SK-N-SH treated with all-trans-retinoic acid at 6 μM for 48 hours (cell line): Measurements from ENCODE around the gene CELSR3.

Source experiments
- ATAC-seq: fragments of 200-7000 bp; cut with Tn5 transposase; 3 replicates; pipeline ENCODE4 v1.9.1; 2020; ENCODE audit warnings: mild to moderate bottlenecking, moderate library complexity
- ARNTL ChIP-seq: fragments of 450-650 bp; formaldehyde crosslinking; IDR thresholded peaks from 2 replicates; pipeline ENCODE4 v1.5.0; 2020; ENCODE audit warnings: low read depth, mild to moderate bottlenecking, moderate library complexity, borderline replicate concordance
- BACH2 ChIP-seq: fragments of 250-450 bp; sonication (Bioruptor Pico); IDR thresholded peaks from 2 replicates; pipeline ENCODE4 v1.9.0; 2021; ENCODE audit warnings: mild to moderate bottlenecking, borderline replicate concordance
- CSDC2 ChIP-seq: fragments of 250-450 bp; sonication (Bioruptor Pico); IDR thresholded peaks from 2 replicates; pipeline ENCODE4 v1.5.0; 2020; ENCODE audit warnings: mild to moderate bottlenecking, moderate library complexity
- ESRRG ChIP-seq: fragments of 250-450 bp; sonication (Bioruptor Pico); IDR thresholded peaks from 2 replicates; pipeline ENCODE4 v1.6.1; 2021; ENCODE audit warnings: mild to moderate bottlenecking
- GLIS3 ChIP-seq: fragments of 250-450 bp; sonication (Bioruptor Pico); IDR thresholded peaks from 2 replicates; pipeline ENCODE4 v1.5.0; 2020; ENCODE audit warnings: mild to moderate bottlenecking, moderate library complexity
- ISL1 ChIP-seq: fragments of 250-450 bp; sonication (Bioruptor Pico); IDR thresholded peaks from 2 replicates; pipeline ENCODE4 v2.1.2; 2022; ENCODE audit warnings: mild to moderate bottlenecking, moderate library complexity
- OSR1 ChIP-seq: fragments of 250-450 bp; sonication (Bioruptor Pico); IDR thresholded peaks from 2 replicates; pipeline ENCODE4 v1.8.0; 2022; ENCODE audit warnings: moderate library complexity, mild to moderate bottlenecking, inconsistent platforms
- PPARA ChIP-seq: fragments of 250-450 bp; sonication (Bioruptor Pico); IDR thresholded peaks from 2 replicates; pipeline ENCODE4 v1.5.0; 2020; ENCODE audit warnings: mild to moderate bottlenecking, borderline replicate concordance
- RARB ChIP-seq: fragments of 250-450 bp; sonication (Bioruptor Pico); IDR thresholded peaks from 2 replicates; pipeline ENCODE4 v1.8.0; 2021; ENCODE audit warnings: mild to moderate bottlenecking, moderate library complexity
- SNAI2 ChIP-seq: fragments of 250-450 bp; sonication (Bioruptor Pico); IDR thresholded peaks from 2 replicates; pipeline ENCODE4 v1.5.0; 2020; ENCODE audit warnings: mild to moderate bottlenecking, moderate library complexity
- TCF4 ChIP-seq: fragments of 250-450 bp; sonication (Bioruptor Pico); IDR thresholded peaks from 2 replicates; pipeline ENCODE4 v1.8.0; 2021; ENCODE audit warnings: mild to moderate bottlenecking, moderate library complexity, borderline replicate concordance
- TOX ChIP-seq: fragments of 250-450 bp; sonication (Bioruptor Pico); IDR thresholded peaks from 2 replicates; pipeline ENCODE4 v1.8.0; 2021; ENCODE audit warnings: mild to moderate bottlenecking, moderate library complexity, borderline replicate concordance
- ZC3H10 ChIP-seq: fragments of 250-450 bp; sonication (Bioruptor Pico); IDR thresholded peaks from 2 replicates; pipeline ENCODE4 v1.5.1; 2021; ENCODE audit warnings: mild to moderate bottlenecking, moderate library complexity
- ZFP3 ChIP-seq: fragments of 250-450 bp; sonication (Bioruptor Pico); IDR thresholded peaks from 2 replicates; pipeline ENCODE4 v1.5.0; 2020; ENCODE audit warnings: mild to moderate bottlenecking, moderate library complexity
- ZFP30 ChIP-seq: fragments of 450-650 bp; formaldehyde crosslinking; IDR thresholded peaks from 2 replicates; pipeline ENCODE4 v1.5.0; 2022; ENCODE audit warnings: mild to moderate bottlenecking, moderate library complexity
- ZNF565 ChIP-seq: fragments of 450-650 bp; formaldehyde crosslinking; conservative IDR thresholded peaks from 2 replicates; pipeline ENCODE4 v1.5.0; 2020; ENCODE audit warnings: low read depth, mild to moderate bottlenecking, moderate library complexity
- ZNF70 ChIP-seq: fragments of 450-650 bp; formaldehyde crosslinking; IDR thresholded peaks from 2 replicates; pipeline ENCODE4 v1.5.0; 2020; ENCODE audit warnings: mild to moderate bottlenecking, moderate library complexity
- ZNF8 ChIP-seq: fragments of 450-650 bp; formaldehyde crosslinking; IDR thresholded peaks from 2 replicates; pipeline ENCODE4 v1.5.0; 2020; ENCODE audit warnings: mild to moderate bottlenecking, moderate library complexity
- TF ChIP-seq, protein P1 (sequence below): fragments of 250-450 bp; sonication (Bioruptor Pico); IDR thresholded peaks from 2 replicates; pipeline ENCODE4 v1.5.1; 2021; ENCODE audit warnings: mild to moderate bottlenecking, moderate library complexity
- TF ChIP-seq, protein P2 (sequence below): fragments of 250-450 bp; sonication (Bioruptor Pico); IDR thresholded peaks from 2 replicates; pipeline ENCODE4 v1.5.0; 2020; ENCODE audit warnings: mild to moderate bottlenecking, moderate library complexity
- TF ChIP-seq, protein P3 (sequence below): fragments of 250-450 bp; sonication (Bioruptor Pico); IDR thresholded peaks from 2 replicates; pipeline ENCODE4 v1.5.1; 2020; ENCODE audit warnings: low read depth, mild to moderate bottlenecking, moderate library complexity
- TF ChIP-seq, protein P4 (sequence below): fragments of 250-450 bp; sonication (Bioruptor Pico); IDR thresholded peaks from 2 replicates; pipeline ENCODE4 v1.8.0; 2020; ENCODE audit warnings: mild to moderate bottlenecking, moderate library complexity, borderline replicate concordance
- TF ChIP-seq, protein P5 (sequence below): fragments of 250-450 bp; sonication (Bioruptor Pico); IDR thresholded peaks from 2 replicates; pipeline ENCODE4 v1.8.0; 2021; ENCODE audit warnings: low read depth, mild to moderate bottlenecking, moderate library complexity, borderline replicate concordance

CELSR3 gene

DNA sequence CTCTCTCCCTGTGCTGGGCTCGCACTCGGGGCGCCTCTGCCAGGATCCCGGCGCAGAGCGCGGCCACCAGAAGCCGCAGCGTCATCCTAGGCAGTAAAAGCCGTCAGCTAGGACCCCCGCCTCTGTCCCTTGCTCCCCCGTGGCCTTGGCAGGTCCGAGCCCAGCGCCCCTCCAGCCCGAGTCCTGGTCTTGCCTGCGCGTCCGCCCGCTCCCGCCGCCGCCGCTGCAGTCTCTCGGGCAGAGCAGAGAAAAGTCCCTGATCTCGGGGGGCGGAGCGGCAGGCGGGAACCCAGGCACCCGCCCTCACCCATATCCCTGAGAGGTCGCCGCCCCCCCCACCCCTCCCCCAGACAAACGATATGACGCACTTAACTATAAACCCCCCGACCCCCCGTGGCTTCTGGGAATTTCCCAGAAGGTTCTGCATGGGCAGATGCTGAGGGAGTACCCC, 67.6 kb downstream of the CELSR3 start, which contains the start of gene COL7A1:
Gene COL7A1 (minus strand): TSS at position 255 of the 451 bp plus-strand sequence. CDS start 170 bp downstream, at position 85.
- peak; percentile 34 for ATAC-seq
- TF ChIP-seq ZNF565 (CRISPR knock-in tag) (no peak), OSR1 (no peak), TCF4 (CRISPR knock-in tag) (no peak), ESRRG (CRISPR knock-in tag) (no peak), GLIS3 (CRISPR knock-in tag) (no peak), ISL1 (CRISPR knock-in tag) (no peak), ZNF8 (no peak), CSDC2 (CRISPR knock-in tag) (no peak), ZNF70 (CRISPR knock-in tag) (no peak), RARB (no peak), BACH2 (CRISPR knock-in tag) (no peak), PPARA (CRISPR knock-in tag) (no peak), TOX (CRISPR knock-in tag) (no peak), ZFP3 (no peak)
- TF ChIP-seq, protein P1, sequence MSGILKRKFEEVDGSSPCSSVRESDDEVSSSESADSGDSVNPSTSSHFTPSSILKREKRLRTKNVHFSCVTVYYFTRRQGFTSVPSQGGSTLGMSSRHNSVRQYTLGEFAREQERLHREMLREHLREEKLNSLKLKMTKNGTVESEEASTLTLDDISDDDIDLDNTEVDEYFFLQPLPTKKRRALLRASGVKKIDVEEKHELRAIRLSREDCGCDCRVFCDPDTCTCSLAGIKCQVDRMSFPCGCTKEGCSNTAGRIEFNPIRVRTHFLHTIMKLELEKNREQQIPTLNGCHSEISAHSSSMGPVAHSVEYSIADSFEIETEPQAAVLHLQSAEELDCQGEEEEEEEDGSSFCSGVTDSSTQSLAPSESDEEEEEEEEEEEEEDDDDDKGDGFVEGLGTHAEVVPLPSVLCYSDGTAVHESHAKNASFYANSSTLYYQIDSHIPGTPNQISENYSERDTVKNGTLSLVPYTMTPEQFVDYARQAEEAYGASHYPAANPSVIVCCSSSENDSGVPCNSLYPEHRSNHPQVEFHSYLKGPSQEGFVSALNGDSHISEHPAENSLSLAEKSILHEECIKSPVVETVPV (CRISPR knock-in tag): no peak
- TF ChIP-seq, protein P2, sequence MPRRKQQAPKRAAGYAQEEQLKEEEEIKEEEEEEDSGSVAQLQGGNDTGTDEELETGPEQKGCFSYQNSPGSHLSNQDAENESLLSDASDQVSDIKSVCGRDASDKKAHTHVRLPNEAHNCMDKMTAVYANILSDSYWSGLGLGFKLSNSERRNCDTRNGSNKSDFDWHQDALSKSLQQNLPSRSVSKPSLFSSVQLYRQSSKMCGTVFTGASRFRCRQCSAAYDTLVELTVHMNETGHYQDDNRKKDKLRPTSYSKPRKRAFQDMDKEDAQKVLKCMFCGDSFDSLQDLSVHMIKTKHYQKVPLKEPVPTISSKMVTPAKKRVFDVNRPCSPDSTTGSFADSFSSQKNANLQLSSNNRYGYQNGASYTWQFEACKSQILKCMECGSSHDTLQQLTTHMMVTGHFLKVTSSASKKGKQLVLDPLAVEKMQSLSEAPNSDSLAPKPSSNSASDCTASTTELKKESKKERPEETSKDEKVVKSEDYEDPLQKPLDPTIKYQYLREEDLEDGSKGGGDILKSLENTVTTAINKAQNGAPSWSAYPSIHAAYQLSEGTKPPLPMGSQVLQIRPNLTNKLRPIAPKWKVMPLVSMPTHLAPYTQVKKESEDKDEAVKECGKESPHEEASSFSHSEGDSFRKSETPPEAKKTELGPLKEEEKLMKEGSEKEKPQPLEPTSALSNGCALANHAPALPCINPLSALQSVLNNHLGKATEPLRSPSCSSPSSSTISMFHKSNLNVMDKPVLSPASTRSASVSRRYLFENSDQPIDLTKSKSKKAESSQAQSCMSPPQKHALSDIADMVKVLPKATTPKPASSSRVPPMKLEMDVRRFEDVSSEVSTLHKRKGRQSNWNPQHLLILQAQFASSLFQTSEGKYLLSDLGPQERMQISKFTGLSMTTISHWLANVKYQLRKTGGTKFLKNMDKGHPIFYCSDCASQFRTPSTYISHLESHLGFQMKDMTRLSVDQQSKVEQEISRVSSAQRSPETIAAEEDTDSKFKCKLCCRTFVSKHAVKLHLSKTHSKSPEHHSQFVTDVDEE: no peak
- TF ChIP-seq, protein P3, sequence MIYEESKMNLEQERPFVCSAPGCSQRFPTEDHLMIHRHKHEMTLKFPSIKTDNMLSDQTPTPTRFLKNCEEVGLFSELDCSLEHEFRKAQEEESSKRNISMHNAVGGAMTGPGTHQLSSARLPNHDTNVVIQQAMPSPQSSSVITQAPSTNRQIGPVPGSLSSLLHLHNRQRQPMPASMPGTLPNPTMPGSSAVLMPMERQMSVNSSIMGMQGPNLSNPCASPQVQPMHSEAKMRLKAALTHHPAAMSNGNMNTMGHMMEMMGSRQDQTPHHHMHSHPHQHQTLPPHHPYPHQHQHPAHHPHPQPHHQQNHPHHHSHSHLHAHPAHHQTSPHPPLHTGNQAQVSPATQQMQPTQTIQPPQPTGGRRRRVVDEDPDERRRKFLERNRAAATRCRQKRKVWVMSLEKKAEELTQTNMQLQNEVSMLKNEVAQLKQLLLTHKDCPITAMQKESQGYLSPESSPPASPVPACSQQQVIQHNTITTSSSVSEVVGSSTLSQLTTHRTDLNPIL (CRISPR knock-in tag): no peak
- TF ChIP-seq, protein P4, sequence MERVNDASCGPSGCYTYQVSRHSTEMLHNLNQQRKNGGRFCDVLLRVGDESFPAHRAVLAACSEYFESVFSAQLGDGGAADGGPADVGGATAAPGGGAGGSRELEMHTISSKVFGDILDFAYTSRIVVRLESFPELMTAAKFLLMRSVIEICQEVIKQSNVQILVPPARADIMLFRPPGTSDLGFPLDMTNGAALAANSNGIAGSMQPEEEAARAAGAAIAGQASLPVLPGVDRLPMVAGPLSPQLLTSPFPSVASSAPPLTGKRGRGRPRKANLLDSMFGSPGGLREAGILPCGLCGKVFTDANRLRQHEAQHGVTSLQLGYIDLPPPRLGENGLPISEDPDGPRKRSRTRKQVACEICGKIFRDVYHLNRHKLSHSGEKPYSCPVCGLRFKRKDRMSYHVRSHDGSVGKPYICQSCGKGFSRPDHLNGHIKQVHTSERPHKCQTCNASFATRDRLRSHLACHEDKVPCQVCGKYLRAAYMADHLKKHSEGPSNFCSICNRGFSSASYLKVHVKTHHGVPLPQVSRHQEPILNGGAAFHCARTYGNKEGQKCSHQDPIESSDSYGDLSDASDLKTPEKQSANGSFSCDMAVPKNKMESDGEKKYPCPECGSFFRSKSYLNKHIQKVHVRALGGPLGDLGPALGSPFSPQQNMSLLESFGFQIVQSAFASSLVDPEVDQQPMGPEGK (CRISPR knock-in tag): no peak

DNA sequence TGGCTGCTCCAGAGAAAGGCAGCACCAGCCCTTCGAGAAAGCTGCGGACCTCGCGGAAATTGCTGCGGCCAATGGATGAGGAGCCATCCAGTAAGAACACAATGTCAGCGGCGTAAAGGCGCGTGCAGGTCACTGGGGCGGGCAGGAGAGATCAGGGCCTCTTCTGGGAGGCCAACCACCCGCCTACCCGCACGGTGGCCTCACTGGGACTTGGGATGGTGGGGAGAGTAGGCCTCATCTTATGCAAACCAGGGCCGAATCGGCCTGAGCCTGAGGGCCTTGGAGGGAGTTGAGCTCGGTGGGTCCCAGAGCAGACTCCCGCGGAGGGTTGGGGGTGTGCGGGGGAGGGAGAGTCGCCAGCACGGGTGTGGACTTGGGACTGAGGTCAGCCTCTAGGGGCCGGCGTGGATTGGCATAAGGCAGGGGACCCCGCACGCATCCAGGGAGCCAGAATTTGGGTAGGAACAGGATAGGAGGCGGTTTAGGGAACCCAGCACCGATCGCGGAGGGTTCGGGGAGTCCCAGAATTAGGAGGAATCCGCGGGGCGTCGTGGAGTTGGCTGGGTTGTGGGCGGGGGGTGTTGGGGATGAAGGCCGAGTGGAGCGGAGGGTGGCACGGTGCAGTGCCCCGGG, 68.2 kb downstream of the CELSR3 start:
- TF ChIP-seq ARNTL (CRISPR knock-in tag): no peak
- TF ChIP-seq ESRRG (CRISPR knock-in tag): no peak
- no peak for TF ChIP-seq ISL1 (CRISPR knock-in tag)
- TF ChIP-seq SNAI2 (CRISPR knock-in tag): no peak
- no peak for TF ChIP-seq TOX (CRISPR knock-in tag)
- TF ChIP-seq ZNF565 (CRISPR knock-in tag): no peak
- TF ChIP-seq, protein P2: no peak
- TF ChIP-seq RARB: no peak
- TF ChIP-seq ZFP30 (CRISPR knock-in tag): no peak
- no peak for TF ChIP-seq OSR1
- TF ChIP-seq, protein P3 (CRISPR knock-in tag): no peak
- TF ChIP-seq, protein P5, sequence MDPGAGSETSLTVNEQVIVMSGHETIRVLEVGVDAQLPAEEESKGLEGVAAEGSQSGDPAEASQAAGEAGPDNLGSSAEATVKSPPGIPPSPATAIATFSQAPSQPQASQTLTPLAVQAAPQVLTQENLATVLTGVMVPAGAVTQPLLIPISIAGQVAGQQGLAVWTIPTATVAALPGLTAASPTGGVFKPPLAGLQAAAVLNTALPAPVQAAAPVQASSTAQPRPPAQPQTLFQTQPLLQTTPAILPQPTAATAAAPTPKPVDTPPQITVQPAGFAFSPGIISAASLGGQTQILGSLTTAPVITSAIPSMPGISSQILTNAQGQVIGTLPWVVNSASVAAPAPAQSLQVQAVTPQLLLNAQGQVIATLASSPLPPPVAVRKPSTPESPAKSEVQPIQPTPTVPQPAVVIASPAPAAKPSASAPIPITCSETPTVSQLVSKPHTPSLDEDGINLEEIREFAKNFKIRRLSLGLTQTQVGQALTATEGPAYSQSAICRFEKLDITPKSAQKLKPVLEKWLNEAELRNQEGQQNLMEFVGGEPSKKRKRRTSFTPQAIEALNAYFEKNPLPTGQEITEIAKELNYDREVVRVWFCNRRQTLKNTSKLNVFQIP (CRISPR knock-in tag): no peak
- no peak for TF ChIP-seq PPARA (CRISPR knock-in tag)
- TF ChIP-seq ZC3H10 (CRISPR knock-in tag): no peak
- no peak for TF ChIP-seq CSDC2 (CRISPR knock-in tag)
- TF ChIP-seq, all 23 proteins: peak for 0

More for the DNA sequence above, 68.2 kb downstream of the CELSR3 start:
- ATAC-seq: no peak
